22Rv1 (cell line): Measurements from ENCODE around the gene ST13.

Experiments
- CTCF ChIP-seq: fragments of 450-650 bp; IDR thresholded peaks from 2 replicates; pipeline ENCODE4 v1.5.1; 2017; ENCODE audit warnings: mild to moderate bottlenecking
- ZFX ChIP-seq: fragments of 450-650 bp; IDR thresholded peaks from 2 replicates; pipeline ENCODE4 v1.6.1; 2017; ENCODE audit warnings: antibody characterized with exemption, borderline replicate concordance

GRCh38 chr22:40853333-40853732, 3.1 kb downstream of the ST13 start:
- TF ChIP-seq CTCF, result no peak
- TF ChIP-seq ZFX, result no peak
